Measurements from ENCODE around the gene CD247. TPM values are rescaled to one million over a fixed set of nuclear protein-coding genes. Genes with fewer than 3 reads are reported as not detected.

CD247 gene
- total and polyA plus RNA-seq, 9 of the 15 experiments (the other 6 are each of a cell fraction or from before 2014, with no cell fraction given) = 0.08 to 0.42 (median 0.28) TPM; not detected in 5

DNA sequence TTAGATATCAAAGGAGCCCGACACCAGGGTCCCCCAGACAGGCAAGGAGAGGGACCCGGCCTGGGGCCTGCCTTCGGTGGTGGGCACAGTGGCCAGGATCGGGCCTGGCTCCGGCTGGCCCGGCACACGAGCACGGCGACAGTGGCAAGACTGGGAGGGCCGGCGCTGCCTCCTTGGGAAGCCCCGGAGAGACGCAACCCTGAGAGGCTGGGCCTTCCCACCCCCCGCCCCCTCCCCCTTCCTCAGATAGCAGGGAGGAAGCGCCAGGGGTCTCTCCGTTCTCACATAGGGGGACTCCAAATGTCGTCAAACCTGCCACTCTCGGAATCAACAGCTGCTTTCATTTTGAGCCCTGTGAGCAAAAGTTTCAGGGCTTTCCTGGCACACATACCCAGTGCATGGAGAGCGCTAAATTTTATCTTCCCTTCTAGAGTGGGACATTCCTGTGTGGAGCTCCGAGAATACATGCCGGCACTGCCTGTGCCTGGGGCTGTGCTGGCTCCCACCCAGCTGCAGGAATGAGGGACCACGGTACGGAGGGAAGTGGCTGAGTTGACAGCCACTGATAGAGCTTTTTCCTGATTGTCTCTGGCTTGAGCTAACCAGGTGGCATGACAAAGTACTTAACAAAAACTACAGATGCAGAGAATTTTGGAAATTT is 62.4 kb downstream of the CD247 start:
- no peaks in the 10 kb centered on the region for H3K36me3 ChIP-seq (ENCODE audit: control insufficient read depth, insufficient read depth, low read length)
- peak overlapping the region in 1 of 2 experiments; percentile 90; a peak in 2 of 4 replicates for H3K9ac ChIP-seq (ENCODE audit: insufficient read depth in 1 of 2, low read depth in 2 of 2, low read length in 2 of 2)
- intact Hi-C loops (cut with micrococcal nuclease) = no loop called here
- H3K9me1 ChIP-seq (ENCODE audit: control insufficient read depth, insufficient read depth, low read length) = no peaks in the 10 kb centered on the region
- no peaks in the 10 kb centered on the region for H3K9me3 ChIP-seq (replicated peaks; ENCODE audit: control insufficient read depth, insufficient read depth, low read depth, low read length)
- H3K4me2 ChIP-seq (ENCODE audit: insufficient read depth, low read length) = peak overlapping the region; percentile 81
- peak; percentile 75 for FAIRE-seq
- peak overlapping the region; percentile 50 for H3K4me3 ChIP-seq
- H3K27me3 ChIP-seq (ENCODE audit: control insufficient read depth in 2 of 2, insufficient read depth in 2 of 2, low read length in 2 of 2) = peaks cover 38 to 59% of the 10 kb centered on the region in 2 experiments
- peak; percentile 19 for ATAC-seq
- TF ChIP-seq, protein P1, sequence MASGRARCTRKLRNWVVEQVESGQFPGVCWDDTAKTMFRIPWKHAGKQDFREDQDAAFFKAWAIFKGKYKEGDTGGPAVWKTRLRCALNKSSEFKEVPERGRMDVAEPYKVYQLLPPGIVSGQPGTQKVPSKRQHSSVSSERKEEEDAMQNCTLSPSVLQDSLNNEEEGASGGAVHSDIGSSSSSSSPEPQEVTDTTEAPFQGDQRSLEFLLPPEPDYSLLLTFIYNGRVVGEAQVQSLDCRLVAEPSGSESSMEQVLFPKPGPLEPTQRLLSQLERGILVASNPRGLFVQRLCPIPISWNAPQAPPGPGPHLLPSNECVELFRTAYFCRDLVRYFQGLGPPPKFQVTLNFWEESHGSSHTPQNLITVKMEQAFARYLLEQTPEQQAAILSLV (tag; IDR thresholded peaks at IDR 0.05) = no peak
- TF ChIP-seq, protein P2, sequence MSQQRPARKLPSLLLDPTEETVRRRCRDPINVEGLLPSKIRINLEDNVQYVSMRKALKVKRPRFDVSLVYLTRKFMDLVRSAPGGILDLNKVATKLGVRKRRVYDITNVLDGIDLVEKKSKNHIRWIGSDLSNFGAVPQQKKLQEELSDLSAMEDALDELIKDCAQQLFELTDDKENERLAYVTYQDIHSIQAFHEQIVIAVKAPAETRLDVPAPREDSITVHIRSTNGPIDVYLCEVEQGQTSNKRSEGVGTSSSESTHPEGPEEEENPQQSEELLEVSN (IDR thresholded peaks at IDR 0.05; ENCODE audit: borderline replicate concordance in 1 of 2, extremely low read depth in 1 of 2, insufficient read depth in 1 of 2, insufficient read length in 1 of 2, low read depth in 1 of 2, low read length in 1 of 2, poor library complexity in 1 of 2, severe bottlenecking in 1 of 2) = no peak
- TF ChIP-seq ZNF184 (CRISPR knock-in tag; IDR thresholded peaks at IDR 0.05) (no peak), POLR2AphosphoS2 (IDR thresholded peaks at IDR 0.05; ENCODE audit: low read length) (no peak), RBM14 (IDR thresholded peaks at IDR 0.05; ENCODE audit: borderline replicate concordance, insufficient read depth, low read depth, low read length) (no peak), PCBP1 (IDR thresholded peaks at IDR 0.05; ENCODE audit: low read depth, low read length, poor library complexity, severe bottlenecking) (no peak), SPI1 (IDR thresholded peaks at IDR 0.05; ENCODE audit: borderline replicate concordance, low read depth, low read length) (no peak), MCM5 (IDR thresholded peaks at IDR 0.05; ENCODE audit: low read depth) (no peak)
- TF ChIP-seq, protein P3, sequence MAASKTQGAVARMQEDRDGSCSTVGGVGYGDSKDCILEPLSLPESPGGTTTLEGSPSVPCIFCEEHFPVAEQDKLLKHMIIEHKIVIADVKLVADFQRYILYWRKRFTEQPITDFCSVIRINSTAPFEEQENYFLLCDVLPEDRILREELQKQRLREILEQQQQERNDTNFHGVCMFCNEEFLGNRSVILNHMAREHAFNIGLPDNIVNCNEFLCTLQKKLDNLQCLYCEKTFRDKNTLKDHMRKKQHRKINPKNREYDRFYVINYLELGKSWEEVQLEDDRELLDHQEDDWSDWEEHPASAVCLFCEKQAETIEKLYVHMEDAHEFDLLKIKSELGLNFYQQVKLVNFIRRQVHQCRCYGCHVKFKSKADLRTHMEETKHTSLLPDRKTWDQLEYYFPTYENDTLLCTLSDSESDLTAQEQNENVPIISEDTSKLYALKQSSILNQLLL (CRISPR knock-in tag; IDR thresholded peaks at IDR 0.05; ENCODE audit: borderline replicate concordance) = no peak
- peak overlapping the region; percentile 91 for H2AFZ ChIP-seq (ENCODE audit: low read depth, low read length)
- peaks cover 8 to 19% of the 10 kb centered on the region in 2 experiments for H3K4me1 ChIP-seq (replicated peaks in 1 of 2; ENCODE audit: control insufficient read depth in 2 of 2, insufficient read depth in 2 of 2, low read length in 2 of 2)
- no peaks in the 10 kb centered on the region; the same call in 1 of the 2 replicates for H4K20me1 ChIP-seq (replicated peaks; ENCODE audit: control insufficient read depth, insufficient read depth, low read length)
- BruUV-seq (replicated peaks) = no TSS peak
- no peak for DNase-seq (ENCODE audit: extremely low read depth in 1 of 4, low spot score in 3 of 4)
- no peak overlapping the region for H3K27ac ChIP-seq (ENCODE audit: extremely low read depth, low read depth, low read length)
- H3K79me2 ChIP-seq (ENCODE audit: control insufficient read depth, insufficient read depth, low read length) = no peaks in the 10 kb centered on the region
- CTCF ChIA-PET (ENCODE audit: low intra/inter-chr PET ratio) = interaction anchor here (0.6 kb wide), 1 partner anchor 631 kb away, joined by 3 read pairs; no protein-coding TSS in a partner anchor
- in situ Hi-C loops (cut with MboI) = no loop called here
- POLR2A ChIA-PET = interaction anchor here (0.6 to 0.8 kb wide), 3 partner anchors 18 to 489 kb away, joined by 3 read pairs; no protein-coding TSS in a partner anchor
- 9% methylated on average over 18 of the region's 23 CpGs for WGBS (ENCODE audit: insufficient coverage, low coverage, missing lambda C conversion rate)
